Heart right ventricle (tissue), 16 donors: ENCODE results near the gene ITPR2. TPM values are rescaled to one million over a fixed set of nuclear protein-coding genes. Genes with fewer than 3 reads are reported as not detected.
A peak's percentile ranks its signal among the peaks of the same experiment; 100 is the strongest.

Experiments used
- ATAC-seq, 8 donors: fragments of 200-7000 bp; cut with Tn5 transposase; one replicate each; pipeline ENCODE4 v1.9.1; 2020; ENCODE audit warnings: mild to moderate bottlenecking in 8 of 8, moderate library complexity in 8 of 8, moderate number of reproducible peaks in 1 of 8
- DNase-seq, 2 donors: peaks; one replicate each; pipeline ENCODE4 v3.0.0-alpha.2; 2020
- H3K27ac ChIP-seq, 10 donors: fragments of 200-600 bp; sonication (generic) in 2 of 10; one replicate each; pipeline versions ENCODE4 v1.5.0 to v1.8.0; 2020 to 2022; ENCODE audit warnings: mild to moderate bottlenecking in 3 of 10
- H3K27me3 ChIP-seq, 7 donors: fragments of 200-600 bp; one replicate each; pipeline ENCODE4 v1.8.0; 2021 to 2022; ENCODE audit warnings: mild to moderate bottlenecking in 2 of 7
- H3K36me3 ChIP-seq, 9 donors: fragments of 200-600 bp; sonication (generic) in 1 of 9; one replicate each; pipeline versions ENCODE4 v1.5.0 to v1.8.0; 2020 to 2022; ENCODE audit warnings: mild to moderate bottlenecking in 2 of 9
- H3K4me1 ChIP-seq, 9 donors: fragments of 200-600 bp; sonication (generic) in 1 of 9; one replicate each; pipeline versions ENCODE4 v1.5.0 to v1.8.0; 2020 to 2022; ENCODE audit warnings: mild to moderate bottlenecking in 4 of 9
- H3K4me3 ChIP-seq, 10 donors: fragments of 200-600 bp; sonication (generic) in 2 of 10; one replicate each; pipeline versions ENCODE4 v1.5.0 to v1.8.0; 2020 to 2022; ENCODE audit warnings: mild to moderate bottlenecking in 7 of 10, moderate library complexity in 2 of 10
- H3K9me3 ChIP-seq, 11 donors: fragments of 200-600 bp in 10 of 11; sonication (generic) in 2 of 11; one replicate each; pipeline versions ENCODE4 v1.5.0 to v1.8.0; 2013 to 2022; ENCODE audit warnings: mild to moderate bottlenecking in 2 of 11, control low read depth in 1 of 11, moderate library complexity in 1 of 11
- CTCF ChIP-seq, 9 donors: fragments of 200-600 bp; sonication (generic) in 2 of 9; IDR thresholded peaks; one replicate each; pipeline versions ENCODE4 v1.5.0 to v1.8.0; 2021 to 2022; ENCODE audit warnings: antibody characterized with exemption in 9 of 9, mild to moderate bottlenecking in 5 of 9, moderate library complexity in 1 of 9
- WGBS, 2 donors: extraction: QIAGEN DNeasy Blood & Tissue Kit; methylation state at CpG; one replicate each; pipeline ENCODE4 v1.1.7; 2013; ENCODE audit warnings: inconsistent platforms in 1 of 2; 5-methylcytosine and 5-hydroxymethylcytosine counted together
- intact Hi-C, 10 donors: fragments of 100-400 bp; cut with DNase I; formaldehyde crosslinking; loops; one replicate each; pipeline versions ENCODE4 v1.11.1 to v1.14.2; 2022
- polyA plus RNA-seq, 2 donors: library from polyadenylated mRNA; stranded (reverse); fragments of 200-250 nt; gene quantifications; one replicate each; pipeline ENCODE4 v1.2.3, GENCODE V29; 2013
- total RNA-seq, 10 donors: library from RNA; stranded (reverse); fragmentation: NEBNext Ultra II Directional in 3 of 10; extraction: Animal tissue kit (Norgen Biotek cat#: 25700) in 3 of 10; gene quantifications; one replicate each; pipeline versions ENCODE4 v1.2.1 to v1.2.4, GENCODE V29; 2021 to 2023
- donor health status: Arrhythmogenic right ventricular cardiomyopathy.
- donor health status: ischemic (EF 13 %, LVEDD 7.1; RV severe dilation, severe dysfunction).
- donor health status: healthy with polysubstance abuse.
- donor health status: DM: no; HTN: yes; CAD: no.
- donor health status: DM: no; HTN: no; CAD: no.
- donor health status: ischemic (EF 25% LVEDD 6.9; RV normal size, moderate dysfunction).
- donor health status: ischemic (EF 25% LVEDD 5.7; RV mildly dilated, moderate dysfunction).
- donor health status: healthy.
- donor health status: DM: yes; HTN: yes; CAD: no.
- donor health status: Ischemic cardiomyopathy.
- donor health status: ischemic (EF 35%, LVEDD 5.7; RV mildly dilated, moderate dysfunction).
- donor health status: nonischemic (EF 11% LVEDD 7.7; RV severe dilation, severe dysfunction).
- donor health status: DM: yes; HTN: yes; CAD: no.
- donor health status: PGD.
- donor health status: ischemic (EF 29% LVEDD 5.4; RV normal size, mild dysfunction).
- donor health status: nonischemic (EF 23%, LVEDD 6.1; RV moderate dilation, normal function).

ITPR2 gene
- total and polyA plus RNA-seq, 12 donors, result 2.0 to 18.9 (median 14.3) TPM

- peak overlapping the region in 1 of 10 donors; percentile 16 for H3K4me3 ChIP-seq
- 65 to 66% methylated on average over 4 of the region's 4 CpGs for WGBS, 2 donors
- H3K4me1 ChIP-seq, result peaks cover 0 to 15% (median 0%) of the 10 kb centered on the region in 9 donors
- no peaks in the 10 kb centered on the region for H3K27me3 ChIP-seq
- DNase-seq (no peak), ATAC-seq (peak in 4 of 8 donors; percentile 31 to 57 (median 46))
- H3K27ac ChIP-seq, result peak overlapping the region in 4 of 10 donors; percentile 9 to 51 (median 20)
- intact Hi-C loops, result no loop called here
- H3K36me3 ChIP-seq, result peaks cover 0 to 7% (median 0%) of the 10 kb centered on the region in 9 donors
- no peak for TF ChIP-seq CTCF (IDR thresholded peaks at IDR 0.05)
- H3K9me3 ChIP-seq, result peaks cover 0 to 7% (median 0%) of the 10 kb centered on the region in 11 donors
Measured at GRCh38 chr12:26513363-26514043, 319.5 kb downstream of the ITPR2 start.

- TF ChIP-seq CTCF (IDR thresholded peaks at IDR 0.05), result no peak
- DNase-seq (no peak), ATAC-seq (no peak)
- H3K36me3 ChIP-seq, result peaks cover 0 to 7% (median 0%) of the 10 kb centered on the region in 9 donors
- H3K27me3 ChIP-seq, result no peaks in the 10 kb centered on the region
- no peak overlapping the region for H3K27ac ChIP-seq
- peaks cover 0 to 15% (median 0%) of the 10 kb centered on the region in 9 donors for H3K4me1 ChIP-seq
- intact Hi-C loops, result no loop called here
- no peak overlapping the region for H3K4me3 ChIP-seq
- WGBS, 2 donors, result 89 to 93% methylated on average over 3 of the region's 3 CpGs
- H3K9me3 ChIP-seq, result no peaks in the 10 kb centered on the region
Measured at GRCh38 chr12:26512213-26512612, 320.8 kb downstream of the ITPR2 start.

DNA sequence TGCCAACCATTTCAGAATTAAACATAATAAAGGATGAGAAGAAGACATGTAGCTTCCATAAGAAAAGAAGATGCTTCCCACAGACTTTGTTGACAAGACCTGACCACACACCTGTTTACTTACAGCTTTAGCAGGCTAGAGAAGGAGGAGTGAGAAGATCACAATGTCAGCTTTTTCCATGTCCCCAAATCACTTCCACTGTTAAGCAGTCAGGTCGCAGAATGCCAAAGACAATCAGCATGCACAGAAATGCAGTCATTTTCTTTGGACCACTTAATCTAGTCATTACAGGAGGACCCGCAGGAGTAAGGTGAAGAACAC is 322.7 kb downstream of the ITPR2 start:
- Histone ChIP-seq H3K4me1 (peaks cover 0 to 15% (median 0%) of the 10 kb centered on the region in 9 donors), H3K9me3 (no peaks in the 10 kb centered on the region), H3K27ac (no peak overlapping the region), H3K36me3 (peaks cover 0 to 10% (median 0%) of the 10 kb centered on the region in 9 donors), H3K4me3 (no peak overlapping the region), H3K27me3 (no peaks in the 10 kb centered on the region)
- intact Hi-C loops, result no loop called here
- TF ChIP-seq CTCF (IDR thresholded peaks at IDR 0.05), result no peak
- DNase-seq (no peak), ATAC-seq (no peak)
- WGBS, 2 donors, result 85 to 86% methylated on average over 2 of the region's 2 CpGs

GRCh38 chr12:26507613-26508012 is 325.4 kb downstream of the ITPR2 start:
- H3K4me3 ChIP-seq, result no peak overlapping the region
- no peaks in the 10 kb centered on the region for H3K4me1 ChIP-seq
- intact Hi-C loops, result no loop called here
- H3K27me3 ChIP-seq, result no peaks in the 10 kb centered on the region
- DNase-seq, result no peak
- peaks cover 0 to 10% (median 0%) of the 10 kb centered on the region in 9 donors for H3K36me3 ChIP-seq
- ATAC-seq, result no peak
- no peak overlapping the region for H3K27ac ChIP-seq
- H3K9me3 ChIP-seq, result no peaks in the 10 kb centered on the region
- no peak for TF ChIP-seq CTCF (IDR thresholded peaks at IDR 0.05)
- WGBS, 2 donors, result 93 to 97% methylated on average over 1 of the region's 1 CpG
